SK-N-MC (cell line): ENCODE data around the gene PRPH2.

Source experiments
- EZH2 ChIP-seq: fragments of 200-600 bp; sonication (generic); IDR thresholded peaks from one replicate; pipeline ENCODE4 v1.6.1; 2017; ENCODE audit warnings: antibody characterized with exemption
- FOXP2 ChIP-seq: optimal IDR thresholded peaks from 2 replicates; pipeline ENCODE3; 2011; ENCODE audit warnings: mild to moderate bottlenecking, moderate library complexity; ENCODE audit not compliant: insufficient read depth; ENCODE audit errors: extremely low read length, control extremely low read depth
- POLR2AphosphoS5 ChIP-seq: IDR thresholded peaks from 2 replicates; pipeline ENCODE4 v1.6.1; 2012; ENCODE audit warnings: mild to moderate bottlenecking, low read depth, low read length, borderline replicate concordance

- TF ChIP-seq EZH2 (no peak), POLR2AphosphoS5 (no peak), FOXP2 (no peak)
Observed at GRCh38 chr6:42726485-42727086, 4.2 kb upstream of the PRPH2 start.
